IMR-90 (cell line): ENCODE measurements around the gene MYH11.

Experiments used
- CEBPB ChIP-seq: IDR thresholded peaks from 2 replicates; pipeline ENCODE4 v1.6.1; 2012; ENCODE audit warnings: low read depth, low read length, improper control_type of control experiment
- CHD1 ChIP-seq: IDR thresholded peaks from 2 replicates; pipeline ENCODE4 v1.6.1; 2012; ENCODE audit warnings: low read depth, low read length, improper control_type of control experiment
- MAFK ChIP-seq: IDR thresholded peaks from 2 replicates; pipeline ENCODE4 v1.6.1; 2012; ENCODE audit warnings: low read depth, low read length, improper control_type of control experiment
- MXI1 ChIP-seq: IDR thresholded peaks from 2 replicates; pipeline ENCODE4 v1.6.1; 2012; ENCODE audit warnings: low read depth, mild to moderate bottlenecking, low read length, moderate library complexity, borderline replicate concordance
- POLR2A ChIP-seq: IDR thresholded peaks from 2 replicates; pipeline ENCODE4 v1.6.1; 2012; ENCODE audit warnings: mild to moderate bottlenecking, low read depth, low read length
- RAD21 ChIP-seq: IDR thresholded peaks from 2 replicates; pipeline ENCODE4 v1.6.1; 2012; ENCODE audit warnings: low read length, improper control_type of control experiment
- RCOR1 ChIP-seq: IDR thresholded peaks from 2 replicates; pipeline ENCODE4 v1.6.1; 2012; ENCODE audit warnings: mild to moderate bottlenecking, low read length, improper control_type of control experiment; ENCODE audit not compliant: insufficient replicate concordance
- RFX5 ChIP-seq: IDR thresholded peaks from 2 replicates; pipeline ENCODE4 v1.8.0; 2012; ENCODE audit warnings: low read depth, mild to moderate bottlenecking, low read length, moderate library complexity
- TF ChIP-seq, protein P1 (sequence below): conservative IDR thresholded peaks from 2 replicates; pipeline ENCODE4 v1.5.1; 2012; ENCODE audit warnings: mild to moderate bottlenecking, low read depth, low read length, improper control_type of control experiment
- TF ChIP-seq, protein P2 (sequence below): fragments of 150-350 bp; IDR thresholded peaks from 2 replicates; pipeline ENCODE4 v1.6.1; 2016; ENCODE audit warnings: low read depth, mild to moderate bottlenecking, low read length, moderate library complexity, borderline replicate concordance

DNA sequence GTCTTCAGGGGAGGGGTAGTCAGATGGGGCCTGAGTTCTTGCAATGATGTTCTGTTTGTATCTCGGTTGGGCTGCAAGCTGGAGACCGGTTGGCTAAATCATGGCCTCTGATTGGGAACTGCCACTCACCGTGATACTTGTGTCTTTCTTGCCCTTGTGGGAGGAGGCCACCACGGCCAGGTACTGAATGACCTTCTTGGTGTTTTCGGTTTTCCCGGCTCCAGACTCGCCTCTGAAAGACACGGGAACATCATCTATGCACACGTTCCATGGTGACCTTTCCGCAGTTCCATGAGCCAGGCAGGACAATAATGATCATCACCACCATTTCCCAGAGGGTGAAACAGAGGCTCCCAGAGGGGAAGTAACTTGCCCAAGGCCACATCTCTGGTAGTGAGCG is 70.3 kb downstream of the MYH11 start:
- TF ChIP-seq, protein P1, sequence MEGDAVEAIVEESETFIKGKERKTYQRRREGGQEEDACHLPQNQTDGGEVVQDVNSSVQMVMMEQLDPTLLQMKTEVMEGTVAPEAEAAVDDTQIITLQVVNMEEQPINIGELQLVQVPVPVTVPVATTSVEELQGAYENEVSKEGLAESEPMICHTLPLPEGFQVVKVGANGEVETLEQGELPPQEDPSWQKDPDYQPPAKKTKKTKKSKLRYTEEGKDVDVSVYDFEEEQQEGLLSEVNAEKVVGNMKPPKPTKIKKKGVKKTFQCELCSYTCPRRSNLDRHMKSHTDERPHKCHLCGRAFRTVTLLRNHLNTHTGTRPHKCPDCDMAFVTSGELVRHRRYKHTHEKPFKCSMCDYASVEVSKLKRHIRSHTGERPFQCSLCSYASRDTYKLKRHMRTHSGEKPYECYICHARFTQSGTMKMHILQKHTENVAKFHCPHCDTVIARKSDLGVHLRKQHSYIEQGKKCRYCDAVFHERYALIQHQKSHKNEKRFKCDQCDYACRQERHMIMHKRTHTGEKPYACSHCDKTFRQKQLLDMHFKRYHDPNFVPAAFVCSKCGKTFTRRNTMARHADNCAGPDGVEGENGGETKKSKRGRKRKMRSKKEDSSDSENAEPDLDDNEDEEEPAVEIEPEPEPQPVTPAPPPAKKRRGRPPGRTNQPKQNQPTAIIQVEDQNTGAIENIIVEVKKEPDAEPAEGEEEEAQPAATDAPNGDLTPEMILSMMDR, result no peak
- TF ChIP-seq POLR2A (no peak), MXI1 (no peak), RCOR1 (no peak), RFX5 (no peak), MAFK (no peak), CEBPB (no peak), RAD21 (no peak), CHD1 (no peak)
- TF ChIP-seq, protein P2, sequence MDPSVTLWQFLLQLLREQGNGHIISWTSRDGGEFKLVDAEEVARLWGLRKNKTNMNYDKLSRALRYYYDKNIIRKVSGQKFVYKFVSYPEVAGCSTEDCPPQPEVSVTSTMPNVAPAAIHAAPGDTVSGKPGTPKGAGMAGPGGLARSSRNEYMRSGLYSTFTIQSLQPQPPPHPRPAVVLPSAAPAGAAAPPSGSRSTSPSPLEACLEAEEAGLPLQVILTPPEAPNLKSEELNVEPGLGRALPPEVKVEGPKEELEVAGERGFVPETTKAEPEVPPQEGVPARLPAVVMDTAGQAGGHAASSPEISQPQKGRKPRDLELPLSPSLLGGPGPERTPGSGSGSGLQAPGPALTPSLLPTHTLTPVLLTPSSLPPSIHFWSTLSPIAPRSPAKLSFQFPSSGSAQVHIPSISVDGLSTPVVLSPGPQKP, result no peak
